Type B pancreatic cell (in vitro differentiated cells): Measurements from ENCODE around the gene GPHN. TPM values are rescaled to one million over a fixed set of nuclear protein-coding genes. Genes with fewer than 3 reads are reported as not detected.

Experiments used
- DNase-seq: peaks from one replicate; pipeline ENCODE4 v3.0.0; 2021; ENCODE audit warnings: mixed read lengths; ENCODE audit not compliant: unreplicated experiment; ENCODE audit errors: extremely low spot score
- H3K27ac Mint-ChIP-seq: 2 replicates; pipeline ENCODE4 v1.8.0; 2021; ENCODE audit warnings: mild to moderate bottlenecking, mixed read lengths
- H3K27me3 Mint-ChIP-seq: 2 replicates; pipeline ENCODE4 v1.8.0; 2021; ENCODE audit warnings: mixed read lengths
- H3K36me3 Mint-ChIP-seq: 2 replicates; pipeline ENCODE4 v1.8.0; 2021; ENCODE audit warnings: mixed read lengths
- H3K4me1 Mint-ChIP-seq: one replicate; pipeline ENCODE4 v1.8.0; 2021; ENCODE audit warnings: mixed read lengths; ENCODE audit not compliant: unreplicated experiment
- H3K4me3 Mint-ChIP-seq: 2 replicates; pipeline ENCODE4 v1.8.0; 2021; ENCODE audit warnings: mild to moderate bottlenecking, mixed read lengths
- H3K9me3 Mint-ChIP-seq: 2 replicates; pipeline ENCODE4 v1.8.0; 2021; ENCODE audit warnings: mixed read lengths
- CTCF ChIP-seq: fragments of 200-600 bp; sonication (generic); conservative IDR thresholded peaks from 2 replicates; pipeline ENCODE4 v1.5.0; 2021; ENCODE audit warnings: antibody characterized with exemption, mild to moderate bottlenecking
- total RNA-seq: library from RNA; stranded (reverse); gene quantifications from 2 replicates; pipeline ENCODE4 v1.2.1, GENCODE V29; 2021; ENCODE audit warnings: low replicate concordance

GPHN gene
- total RNA-seq, 1 donor from 2014 or later = 38.9 TPM

GRCh38 chr14:66974397-66975025 is 466.6 kb downstream of the GPHN start:
- Mint-ChIP-seq H3K9me3 (no peaks in the 10 kb centered on the region), H3K4me3 (no peak overlapping the region), H3K4me1 (no peaks in the 10 kb centered on the region), H3K27ac (no peak overlapping the region), H3K36me3 (peaks cover 7% of the 10 kb centered on the region), H3K27me3 (no peaks in the 10 kb centered on the region)
- DNase-seq = no peak
- no peak for TF ChIP-seq CTCF

- H3K27me3 Mint-ChIP-seq = no peaks in the 10 kb centered on the region
- H3K36me3 Mint-ChIP-seq = peaks cover 7% of the 10 kb centered on the region
- no peak overlapping the region for H3K4me3 Mint-ChIP-seq
- no peaks in the 10 kb centered on the region for H3K4me1 Mint-ChIP-seq
- no peak for DNase-seq
- H3K9me3 Mint-ChIP-seq = no peaks in the 10 kb centered on the region
- H3K27ac Mint-ChIP-seq = no peak overlapping the region
- no peak for TF ChIP-seq CTCF
These were observed 467.3 kb downstream of the GPHN start for GRCh38 chr14:66975251-66975650.

GRCh38 chr14:66979101-66979974 is 471.4 kb downstream of the GPHN start:
- Mint-ChIP-seq H3K27ac (no peak overlapping the region), H3K27me3 (no peaks in the 10 kb centered on the region), H3K9me3 (no peaks in the 10 kb centered on the region), H3K36me3 (peaks cover 7% of the 10 kb centered on the region), H3K4me3 (no peak overlapping the region), H3K4me1 (no peaks in the 10 kb centered on the region)
- no peak for DNase-seq
- TF ChIP-seq CTCF = no peak

- Mint-ChIP-seq H3K27ac (no peak overlapping the region), H3K27me3 (no peaks in the 10 kb centered on the region), H3K4me3 (no peak overlapping the region), H3K9me3 (no peaks in the 10 kb centered on the region), H3K4me1 (no peaks in the 10 kb centered on the region), H3K36me3 (peaks cover 7% of the 10 kb centered on the region)
- no peak for DNase-seq
- TF ChIP-seq CTCF = no peak
These were observed 474.3 kb downstream of the GPHN start for GRCh38 chr14:66982247-66982646.

GRCh38 chr14:66992776-66993175 is 484.8 kb downstream of the GPHN start:
- no peak for DNase-seq
- no peak for TF ChIP-seq CTCF
- Mint-ChIP-seq H3K27ac (no peak overlapping the region), H3K4me3 (no peak overlapping the region), H3K4me1 (no peaks in the 10 kb centered on the region), H3K36me3 (peaks cover 5% of the 10 kb centered on the region), H3K9me3 (no peaks in the 10 kb centered on the region), H3K27me3 (no peaks in the 10 kb centered on the region)
